Ammon's horn (tissue), 1 donor: ENCODE results near the gene PGGHG.
"Not testable (repeated sequence)": the region's sequence is repeated elsewhere in the genome, so short reads cannot be mapped to it uniquely, and the experiment has no call there.

Experiments
- DNase-seq: peaks from one replicate; pipeline ENCODE4 v3.0.0-alpha.2; 2016; ENCODE audit warnings: low spot score

The PGGHG gene

DNA sequence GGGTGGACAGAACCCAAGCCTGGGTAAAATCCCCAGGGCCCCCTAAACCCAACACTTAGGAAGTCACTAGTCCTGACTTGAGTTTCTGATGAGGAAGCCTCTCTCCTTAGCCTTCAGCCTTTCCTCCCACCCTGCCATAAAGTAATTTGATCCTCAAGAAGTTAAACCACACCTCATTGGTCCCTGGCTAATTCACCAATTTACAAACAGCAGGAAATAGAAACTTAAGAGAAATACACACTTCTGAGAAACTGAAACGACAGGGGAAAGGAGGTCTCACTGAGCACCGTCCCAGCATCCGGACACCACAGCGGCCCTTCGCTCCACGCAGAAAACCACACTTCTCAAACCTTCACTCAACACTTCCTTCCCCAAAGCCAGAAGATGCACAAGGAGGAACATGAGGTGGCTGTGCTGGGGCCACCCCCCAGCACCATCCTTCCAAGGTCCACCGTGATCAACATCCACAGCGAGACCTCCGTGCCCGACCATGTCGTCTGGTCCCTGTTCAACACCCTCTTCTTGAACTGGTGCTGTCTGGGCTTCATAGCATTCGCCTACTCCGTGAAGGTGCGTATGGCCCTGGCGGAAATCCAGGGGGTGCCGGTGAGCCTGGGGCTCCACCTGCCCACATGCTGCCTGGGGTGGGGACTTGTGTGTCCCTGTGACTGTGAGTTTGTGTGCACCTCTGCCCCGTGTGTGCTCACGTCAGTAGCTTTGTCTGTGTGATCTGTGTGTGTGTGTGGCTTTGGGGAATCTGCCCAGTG lies 25.0 kb downstream of the PGGHG start, which contains the start of gene IFITM1:
Gene IFITM1, plus strand, starts transcription at position 254 of the 767 bp plus-strand sequence. Its CDS starts 131 bp downstream, at position 385.
- peak; percentile 37 for DNase-seq

DNA sequence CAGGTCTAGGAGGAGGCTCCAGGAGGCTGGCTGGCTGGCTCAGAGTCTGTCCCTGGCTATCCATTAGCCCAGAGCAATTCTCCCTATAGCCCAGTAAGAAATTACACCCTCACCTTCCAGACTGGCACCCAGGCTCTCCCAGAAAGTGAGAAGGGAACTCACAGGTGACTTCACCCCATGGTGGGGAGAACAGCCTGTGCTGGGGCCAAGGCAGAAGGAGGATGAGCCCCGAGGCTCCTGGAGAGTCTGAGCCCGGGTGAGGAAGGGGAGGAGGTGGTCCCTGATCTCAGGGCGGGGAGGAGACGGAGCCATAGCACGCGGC lies 25.6 kb downstream of the PGGHG start:
- not testable (repeated sequence) for DNase-seq

GRCh38 chr11:315051-315481 lies 26.1 kb downstream of the PGGHG start:
- DNase-seq = no peak

DNA sequence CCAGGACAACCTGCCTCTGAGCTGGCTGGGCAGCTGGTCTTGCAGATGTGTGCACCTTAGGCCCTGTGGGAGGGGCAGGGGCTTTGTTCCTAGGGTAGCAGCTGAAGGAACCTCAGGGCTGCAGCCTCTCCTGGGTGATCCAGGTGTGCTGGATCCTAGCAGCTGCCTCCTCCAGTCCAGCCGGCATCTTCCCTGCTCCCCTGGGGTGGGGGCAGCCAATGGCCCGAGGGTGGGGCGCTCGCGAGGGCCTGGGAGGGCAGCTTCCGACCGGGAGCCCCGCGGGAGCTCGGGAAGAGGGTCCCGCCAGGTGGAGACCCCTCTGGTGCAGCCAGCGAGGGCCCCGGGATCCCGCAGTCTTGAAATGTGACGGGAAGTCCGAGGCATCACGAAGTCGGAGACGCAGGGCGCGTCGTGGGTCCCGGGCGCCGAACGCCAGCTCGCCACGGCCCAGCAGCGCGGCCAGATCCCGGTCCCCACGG lies 26.6 kb downstream of the PGGHG start:
- DNase-seq = no peak

- DNase-seq = no peak
Observed at GRCh38 chr11:316031-316701, 27.2 kb downstream of the PGGHG start.

DNA sequence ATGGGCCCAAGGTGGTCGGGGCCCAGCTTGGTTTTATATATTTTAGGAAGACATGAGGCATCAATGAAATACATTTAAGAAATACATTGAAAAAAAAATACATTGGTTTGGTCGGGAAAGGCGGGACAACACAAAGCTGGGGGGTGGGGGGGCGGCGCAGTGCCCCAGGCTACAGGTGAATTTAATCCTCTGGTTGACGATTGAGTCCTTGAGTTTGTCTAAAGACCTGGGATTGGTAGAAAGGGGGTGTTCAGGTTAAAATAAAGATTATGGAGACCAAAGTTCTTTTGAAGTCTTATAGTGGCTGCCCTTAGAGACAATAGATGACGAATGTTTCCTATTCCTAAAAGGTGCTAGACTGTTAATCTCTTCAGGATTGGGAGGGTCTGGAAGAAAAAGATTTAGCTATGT lies 28.0 kb downstream of the PGGHG start:
- DNase-seq = no peak

GRCh38 chr11:317668-318404 lies 28.9 kb downstream of the PGGHG start:
- DNase-seq = not testable (repeated sequence)

- DNase-seq = not testable (repeated sequence)
Observed at GRCh38 chr11:318405-319120, 29.6 kb downstream of the PGGHG start.

DNA sequence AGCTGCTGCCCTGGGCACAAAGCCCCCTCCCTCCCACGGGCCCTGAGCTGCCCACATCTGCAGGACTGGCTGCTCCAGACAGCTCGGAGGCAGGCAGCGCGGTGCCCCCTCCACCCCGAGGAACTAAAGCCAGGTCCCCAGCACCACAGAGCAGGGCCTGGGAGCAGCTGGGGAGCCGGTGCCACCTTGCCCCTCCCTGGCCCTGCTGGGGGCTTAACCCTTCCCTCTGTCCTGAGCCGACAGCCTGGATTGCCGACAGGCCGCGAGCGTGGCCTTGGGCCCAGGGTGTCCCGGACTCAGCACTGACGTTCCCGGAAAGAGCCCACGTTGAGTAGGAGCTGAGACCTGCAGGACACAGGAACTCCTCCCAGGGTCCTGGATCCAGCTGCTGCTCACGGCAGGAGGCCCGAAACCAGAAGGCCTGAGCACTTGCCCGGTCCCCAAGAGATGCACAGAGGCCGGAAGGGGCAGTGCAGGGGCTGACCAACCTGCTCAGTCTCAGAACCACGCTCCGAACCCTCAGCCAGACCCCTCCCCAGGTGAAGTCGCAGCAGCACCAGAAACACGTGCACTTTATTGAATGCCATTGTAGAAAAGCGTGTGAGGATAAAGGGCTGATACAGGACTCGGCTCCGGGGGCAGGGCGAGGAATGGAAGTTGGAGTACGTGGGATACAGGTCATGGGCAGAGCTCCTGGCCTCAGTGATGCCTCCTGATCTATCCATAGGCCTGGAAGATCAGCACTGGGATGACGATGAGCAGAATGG lies 30.4 kb downstream of the PGGHG start:
- DNase-seq = not testable (repeated sequence)

DNA sequence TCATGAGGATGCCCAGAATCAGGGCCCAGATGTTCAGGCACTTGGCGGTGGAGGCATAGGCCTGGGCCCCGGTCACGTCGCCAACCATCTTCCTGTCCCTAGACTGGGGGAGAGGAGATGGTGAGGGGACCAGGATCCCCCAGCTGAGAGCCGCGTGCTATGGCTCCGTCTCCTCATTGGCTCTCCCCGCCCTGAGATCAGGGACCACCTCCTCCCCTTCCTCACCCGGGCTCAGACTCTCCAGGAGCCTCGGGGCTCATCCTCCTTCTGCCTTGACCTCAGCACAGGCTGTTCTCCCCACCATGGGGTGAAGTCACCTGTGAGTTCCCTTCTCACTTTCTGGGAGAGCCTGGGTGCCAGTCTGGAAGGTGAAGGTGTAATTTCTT lies 31.0 kb downstream of the PGGHG start:
- DNase-seq = not testable (repeated sequence)

DNA sequence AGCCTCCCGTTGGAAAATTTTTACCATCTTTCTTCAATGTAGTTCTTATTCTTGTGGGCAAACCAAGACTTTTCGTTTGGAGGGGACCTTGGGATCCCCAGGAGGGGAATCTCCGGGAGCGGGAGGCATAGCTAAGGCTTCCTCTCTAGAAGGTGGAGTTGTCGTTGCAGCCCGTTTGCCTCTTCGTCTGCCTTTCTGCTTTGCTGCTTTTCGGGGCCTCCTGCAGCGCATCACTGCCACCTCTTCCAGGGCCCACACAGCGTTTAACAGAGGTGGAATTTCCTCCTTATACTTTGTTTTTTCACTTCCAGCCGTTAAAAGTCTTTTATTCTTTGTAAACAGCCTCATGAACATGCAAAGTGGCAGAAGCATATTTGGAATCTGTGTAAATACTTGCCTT lies 35.2 kb downstream of the PGGHG start:
- DNase-seq = no peak

GRCh38 chr11:324593-325517 lies 35.9 kb downstream of the PGGHG start:
- not testable (repeated sequence) for DNase-seq

- DNase-seq = no peak
Observed at GRCh38 chr11:325796-326591, 37.1 kb downstream of the PGGHG start.

GRCh38 chr11:326592-326841 lies 37.6 kb downstream of the PGGHG start:
- no peak for DNase-seq

DNA sequence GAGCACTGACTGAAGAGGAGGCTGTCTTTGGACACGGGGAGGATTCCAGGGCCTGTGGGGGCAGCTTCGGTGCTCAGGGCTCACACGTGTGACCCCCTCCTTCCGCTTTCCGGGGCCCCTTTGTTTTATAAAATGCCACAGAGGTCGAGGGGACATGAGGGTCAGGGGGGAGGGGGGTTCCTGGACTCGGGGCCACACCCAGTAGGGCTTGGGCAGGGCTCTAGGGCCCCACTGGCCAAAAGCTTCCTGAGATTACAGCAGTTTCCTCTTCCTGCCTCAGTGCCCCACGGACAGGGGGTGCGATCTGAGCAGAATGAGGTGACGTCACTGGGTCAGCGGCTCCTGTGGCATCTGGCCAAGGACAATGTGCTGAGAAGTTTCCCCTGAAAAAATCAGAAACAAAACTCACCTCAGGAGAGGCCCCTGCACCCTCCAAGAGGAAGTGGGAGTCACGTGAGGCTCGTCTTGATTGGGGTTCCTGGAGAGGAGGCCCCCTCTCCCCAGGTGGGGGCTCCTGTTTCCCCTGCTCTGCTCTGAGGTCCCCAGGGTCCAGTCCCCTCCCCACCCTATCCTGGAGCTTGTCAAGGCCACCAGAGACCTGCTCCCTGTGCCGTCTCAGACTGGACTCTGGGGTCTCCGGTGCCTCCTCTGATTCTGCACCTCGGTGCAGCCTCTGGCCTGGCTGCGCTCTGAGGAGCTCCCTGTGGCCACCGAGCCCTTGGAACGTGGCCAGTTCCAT lies 38.1 kb downstream of the PGGHG start:
- peak; percentile 73 for DNase-seq

GRCh38 chr11:327581-327923 lies 38.6 kb downstream of the PGGHG start:
- DNase-seq = no peak

GRCh38 chr11:328012-328411 lies 39.1 kb downstream of the PGGHG start:
- no peak for DNase-seq

DNA sequence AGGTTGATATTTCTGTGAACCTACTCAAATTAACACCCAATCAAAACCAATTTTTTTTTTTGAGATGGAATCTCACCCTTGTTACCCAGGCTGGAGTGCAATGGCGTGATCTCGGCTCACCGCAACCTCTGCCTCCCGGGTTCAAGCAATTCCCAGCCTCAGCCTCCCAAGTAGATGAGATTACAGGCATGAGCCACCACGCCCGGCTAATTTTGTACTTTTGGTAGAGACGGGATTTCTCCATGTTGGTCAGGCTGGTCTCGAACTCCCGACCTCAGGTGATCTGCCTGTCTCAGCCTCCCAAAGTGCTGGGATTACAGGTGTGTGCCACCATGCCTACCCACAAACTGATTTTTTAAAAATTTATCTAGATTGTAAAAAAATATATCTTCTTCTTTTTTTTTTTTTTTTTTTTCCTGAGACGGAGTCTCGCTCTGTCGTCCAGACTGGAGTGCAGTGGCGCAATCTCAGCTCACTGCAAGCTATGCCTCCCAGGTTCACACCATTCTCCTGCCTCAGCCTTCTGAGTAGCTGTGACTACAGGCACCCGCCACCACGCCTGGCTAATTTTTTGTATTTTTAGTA lies 39.7 kb downstream of the PGGHG start:
- not testable (repeated sequence) for DNase-seq

DNA sequence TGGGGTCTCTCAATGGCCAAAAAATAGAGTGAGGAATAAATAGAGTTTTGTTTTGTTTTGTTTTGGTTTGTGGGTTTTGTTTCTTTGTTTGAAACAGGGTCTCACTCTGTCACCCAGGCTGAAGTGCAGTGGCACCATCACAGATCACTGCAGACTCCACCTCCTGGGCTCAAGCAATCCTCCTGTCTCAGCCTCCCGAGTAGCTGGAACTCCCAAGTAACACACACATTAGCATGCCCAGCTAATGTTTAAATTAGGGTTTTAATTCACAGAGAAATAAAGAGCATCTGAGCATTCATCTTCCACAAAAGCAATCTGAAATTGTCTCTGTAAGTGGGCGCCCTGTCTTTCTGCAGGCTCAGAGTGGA lies 40.9 kb downstream of the PGGHG start:
- no peak for DNase-seq
